GM23338 (cell line): Measurements from ENCODE around the gene JAZF1. TPM values are rescaled to one million over a fixed set of nuclear protein-coding genes. Genes with fewer than 3 reads are reported as not detected.

Source experiments
- ATAC-seq: fragments of 200-7000 bp; cut with Tn5 transposase; 3 replicates; pipeline ENCODE4 v1.9.1; 2020
- DNase-seq: peaks from one replicate; pipeline ENCODE4 v3.0.0-alpha.2; 2015; ENCODE audit warnings: low spot score
- H2AFZ ChIP-seq: fragments of 200-600 bp; sonication (generic); 2 replicates; pipeline ENCODE4 v1.8.0; 2016; ENCODE audit warnings: antibody characterized with exemption, mild to moderate bottlenecking, moderate library complexity
- H3F3A ChIP-seq: fragments of 200-600 bp; sonication (generic); replicated peaks from 2 replicates; pipeline ENCODE4 v1.8.0; 2017; ENCODE audit warnings: antibody characterized with exemption, mixed run types, low read depth
- H3K27ac ChIP-seq: fragments of 200-600 bp; sonication (generic); 2 replicates; pipeline ENCODE4 v1.6.1; 2016; ENCODE audit warnings: low read depth
- H3K27me3 ChIP-seq: fragments of 200-600 bp; sonication (generic); 2 replicates; pipeline ENCODE4 v1.8.0; 2016; ENCODE audit warnings: mild to moderate bottlenecking, mixed run types, moderate library complexity; ENCODE audit not compliant: insufficient read depth
- H3K36me3 ChIP-seq: fragments of 200-600 bp; sonication (generic); 2 replicates; pipeline ENCODE4 v1.8.0; 2016; ENCODE audit warnings: mild to moderate bottlenecking; ENCODE audit not compliant: insufficient read depth
- H3K4me1 ChIP-seq: fragments of 200-600 bp; sonication (generic); 2 replicates; pipeline ENCODE4 v1.8.0; 2016; ENCODE audit warnings: mild to moderate bottlenecking, moderate library complexity; ENCODE audit not compliant: insufficient read depth
- H3K4me2 ChIP-seq: fragments of 200-600 bp; sonication (generic); 2 replicates; pipeline ENCODE4 v1.7.1; 2017; ENCODE audit warnings: mixed run types
- H3K4me3 ChIP-seq: fragments of 200-600 bp; sonication (generic); 2 replicates; pipeline ENCODE4 v1.6.1; 2016; ENCODE audit warnings: mixed run types
- H3K79me2 ChIP-seq: fragments of 200-600 bp; sonication (generic); replicated peaks from 2 replicates; pipeline ENCODE4 v1.8.0; 2017; ENCODE audit warnings: mild to moderate bottlenecking; ENCODE audit not compliant: insufficient read depth
- H3K9me2 ChIP-seq: fragments of 200-600 bp; sonication (generic); 2 replicates; pipeline ENCODE4 v1.8.0; 2017; ENCODE audit not compliant: insufficient read depth
- H4K20me1 ChIP-seq: fragments of 200-600 bp; sonication (generic); replicated peaks from 2 replicates; pipeline ENCODE4 v1.8.0; 2017; ENCODE audit warnings: mild to moderate bottlenecking; ENCODE audit not compliant: insufficient read depth
- H3K27ac Mint-ChIP-seq: 2 replicates; pipeline ENCODE4 v1.8.0; 2020; ENCODE audit warnings: inconsistent platforms, mild to moderate bottlenecking, moderate library complexity, mixed read lengths
- H3K27me3 Mint-ChIP-seq: 3 replicates; pipeline ENCODE4 v1.8.0; 2022; ENCODE audit warnings: low read depth, mild to moderate bottlenecking, moderate library complexity, mixed read lengths, inconsistent platforms; ENCODE audit not compliant: insufficient read depth, poor library complexity
- H3K36me3 Mint-ChIP-seq: 3 replicates; pipeline ENCODE4 v1.8.0; 2021; ENCODE audit warnings: low read depth, mild to moderate bottlenecking, inconsistent platforms, moderate library complexity, mixed read lengths
- H3K4me1 Mint-ChIP-seq: 3 replicates; pipeline ENCODE4 v1.8.0; 2020; ENCODE audit warnings: mild to moderate bottlenecking, inconsistent platforms, mixed read lengths
- H3K4me3 Mint-ChIP-seq: 3 replicates; pipeline ENCODE4 v1.8.0; 2021; ENCODE audit warnings: moderate library complexity, mild to moderate bottlenecking, inconsistent platforms, mixed read lengths
- H3K9me3 Mint-ChIP-seq: 3 replicates; pipeline ENCODE4 v1.8.0; 2020; ENCODE audit warnings: moderate library complexity, mild to moderate bottlenecking, inconsistent platforms, mixed read lengths
- CREB1 ChIP-seq: fragments of 250-450 bp; sonication (Bioruptor Pico); IDR thresholded peaks from 2 replicates; pipeline ENCODE4 v1.5.0; 2020; ENCODE audit warnings: low read depth, mild to moderate bottlenecking, moderate library complexity
- EZH2 ChIP-seq: fragments of 200-600 bp; sonication (generic); IDR thresholded peaks from one replicate; pipeline ENCODE4 v1.8.0; 2017; ENCODE audit warnings: antibody characterized with exemption, mild to moderate bottlenecking, low read depth; ENCODE audit not compliant: unreplicated experiment
- JUNB ChIP-seq: IDR thresholded peaks from one replicate; pipeline ENCODE4 v1.6.1; 2016; ENCODE audit warnings: antibody characterized with exemption; ENCODE audit not compliant: unreplicated experiment
- POLR2AphosphoS5 ChIP-seq: IDR thresholded peaks from 2 replicates; pipeline ENCODE4 v1.6.1; 2016; ENCODE audit warnings: antibody characterized with exemption, low read depth
- STAT1 ChIP-seq: IDR thresholded peaks from one replicate; pipeline ENCODE4 v1.6.1; 2016; ENCODE audit warnings: antibody characterized with exemption; ENCODE audit not compliant: unreplicated experiment
- ZNF114 ChIP-seq: fragments of 250-450 bp; sonication (Bioruptor Pico); IDR thresholded peaks from 2 replicates; pipeline ENCODE4 v1.5.0; 2020; ENCODE audit warnings: mild to moderate bottlenecking, moderate library complexity
- polyA plus RNA-seq: library from polyadenylated mRNA; unstranded; fragments of >200 nt; fragmentation: Nextera tagmentation; extraction: Ambion mirVana; gene quantifications from 2 replicates; pipeline ENCODE4 v1.2.1, GENCODE V29; 2016
- total RNA-seq: library from RNA; depleted of rRNA; stranded (reverse); fragments of >200 nt; shearing (Covaris generic); gene quantifications from 2 replicates; pipeline ENCODE4 v1.2.3, GENCODE V29; 2014
- TF ChIP-seq, protein P1 (sequence below), 2 experiments: fragments of 200-600 bp in 1 of 2; sonication (generic) in 1 of 2; conservative IDR thresholded peaks; 2 replicates each; pipeline versions ENCODE4 v1.5.1 to v1.6.1; 2016 to 2017; ENCODE audit warnings: antibody characterized with exemption in 2 of 2, low read depth in 2 of 2, mild to moderate bottlenecking in 2 of 2, moderate library complexity in 1 of 2
- TF ChIP-seq, protein P2 (sequence below): IDR thresholded peaks from one replicate; pipeline ENCODE4 v1.6.1; 2018; ENCODE audit warnings: antibody characterized with exemption; ENCODE audit not compliant: unreplicated experiment
- TF ChIP-seq, protein P3 (sequence below): IDR thresholded peaks from 2 replicates; pipeline ENCODE4 v1.6.1; 2016; ENCODE audit warnings: antibody characterized with exemption
- TF ChIP-seq, protein P4 (sequence below): fragments of 250-450 bp; sonication (Bioruptor Pico); IDR thresholded peaks from 2 replicates; pipeline ENCODE4 v1.5.0; 2020; ENCODE audit warnings: mild to moderate bottlenecking, moderate library complexity

The JAZF1 gene
- total and polyA plus RNA-seq, 2 experiments from 2014 or later: 12.2 to 22.2 TPM

DNA sequence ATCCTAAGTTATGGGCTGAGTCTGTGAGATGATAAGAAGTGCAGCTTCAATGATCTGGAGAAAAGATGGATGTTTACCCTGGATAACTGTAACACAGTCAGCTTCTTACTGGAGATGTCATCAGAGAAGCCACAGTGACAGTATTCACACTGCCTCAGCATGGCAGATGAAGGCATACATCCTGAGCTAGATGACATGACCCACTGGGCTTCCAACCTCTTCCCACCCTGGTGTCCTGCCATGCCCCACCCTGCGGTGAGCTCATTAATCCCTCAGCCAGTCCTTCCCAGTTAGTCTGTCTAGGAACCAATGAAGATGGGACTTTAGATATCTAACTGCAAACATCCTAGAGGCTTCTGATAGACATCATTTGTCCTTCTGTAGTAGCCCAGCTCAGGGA, 226.8 kb downstream of the JAZF1 start (continued):
- TF ChIP-seq, protein P1, sequence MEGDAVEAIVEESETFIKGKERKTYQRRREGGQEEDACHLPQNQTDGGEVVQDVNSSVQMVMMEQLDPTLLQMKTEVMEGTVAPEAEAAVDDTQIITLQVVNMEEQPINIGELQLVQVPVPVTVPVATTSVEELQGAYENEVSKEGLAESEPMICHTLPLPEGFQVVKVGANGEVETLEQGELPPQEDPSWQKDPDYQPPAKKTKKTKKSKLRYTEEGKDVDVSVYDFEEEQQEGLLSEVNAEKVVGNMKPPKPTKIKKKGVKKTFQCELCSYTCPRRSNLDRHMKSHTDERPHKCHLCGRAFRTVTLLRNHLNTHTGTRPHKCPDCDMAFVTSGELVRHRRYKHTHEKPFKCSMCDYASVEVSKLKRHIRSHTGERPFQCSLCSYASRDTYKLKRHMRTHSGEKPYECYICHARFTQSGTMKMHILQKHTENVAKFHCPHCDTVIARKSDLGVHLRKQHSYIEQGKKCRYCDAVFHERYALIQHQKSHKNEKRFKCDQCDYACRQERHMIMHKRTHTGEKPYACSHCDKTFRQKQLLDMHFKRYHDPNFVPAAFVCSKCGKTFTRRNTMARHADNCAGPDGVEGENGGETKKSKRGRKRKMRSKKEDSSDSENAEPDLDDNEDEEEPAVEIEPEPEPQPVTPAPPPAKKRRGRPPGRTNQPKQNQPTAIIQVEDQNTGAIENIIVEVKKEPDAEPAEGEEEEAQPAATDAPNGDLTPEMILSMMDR (conservative IDR thresholded peaks at IDR 0.05; ENCODE audit: low read depth in 2 of 2): no peak
- TF ChIP-seq STAT1 (no peak), EZH2 (no peak)

DNA sequence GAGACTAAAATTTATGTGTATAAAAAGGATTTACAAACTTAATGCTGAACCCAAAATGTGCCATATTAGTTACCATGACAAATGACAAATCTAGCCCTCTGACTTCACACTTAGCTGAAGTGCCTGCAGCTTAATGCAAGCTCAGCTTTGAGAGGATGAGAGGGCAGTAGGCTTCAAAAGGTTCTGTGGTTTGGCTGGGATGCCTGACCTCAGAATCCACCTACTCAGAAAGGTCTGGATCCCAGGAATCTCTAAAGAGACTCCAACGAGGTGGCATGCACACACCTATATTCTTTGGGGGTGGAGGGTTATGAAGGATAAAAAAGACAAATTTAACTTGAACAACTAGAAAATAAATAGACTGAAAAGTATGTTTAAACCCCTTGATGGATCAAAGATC, 227.2 kb downstream of the JAZF1 start:
- no peaks in the 10 kb centered on the region; the same call in 1 of the 2 replicates for H4K20me1 ChIP-seq
- no peaks in the 10 kb centered on the region for H3F3A ChIP-seq
- H3K27ac Mint-ChIP-seq: no peak overlapping the region
- H3K4me1 Mint-ChIP-seq: peaks cover 8% of the 10 kb centered on the region
- H3K27ac ChIP-seq: no peak overlapping the region
- 0 out of 2 replicates have a peak, but pooled peaks cover 2% of the 10 kb centered on the region for H3K79me2 ChIP-seq
- no peak overlapping the region for H3K4me3 ChIP-seq
- ATAC-seq (no peak), DNase-seq (no peak)
- H3K4me1 ChIP-seq: no peaks in the 10 kb centered on the region
- H3K27me3 ChIP-seq: no peaks in the 10 kb centered on the region
- no peaks in the 10 kb centered on the region for H3K36me3 ChIP-seq
- no peaks in the 10 kb centered on the region for H3K27me3 Mint-ChIP-seq
- H3K36me3 Mint-ChIP-seq: no peaks in the 10 kb centered on the region
- no peak overlapping the region for H2AFZ ChIP-seq
- no peaks in the 10 kb centered on the region for H3K9me2 ChIP-seq
- no peak overlapping the region for H3K4me2 ChIP-seq
- no peaks in the 10 kb centered on the region for H3K9me3 Mint-ChIP-seq
- H3K4me3 Mint-ChIP-seq: no peak overlapping the region
- no peak for TF ChIP-seq ZNF114 (CRISPR knock-in tag)
- TF ChIP-seq, protein P2, sequence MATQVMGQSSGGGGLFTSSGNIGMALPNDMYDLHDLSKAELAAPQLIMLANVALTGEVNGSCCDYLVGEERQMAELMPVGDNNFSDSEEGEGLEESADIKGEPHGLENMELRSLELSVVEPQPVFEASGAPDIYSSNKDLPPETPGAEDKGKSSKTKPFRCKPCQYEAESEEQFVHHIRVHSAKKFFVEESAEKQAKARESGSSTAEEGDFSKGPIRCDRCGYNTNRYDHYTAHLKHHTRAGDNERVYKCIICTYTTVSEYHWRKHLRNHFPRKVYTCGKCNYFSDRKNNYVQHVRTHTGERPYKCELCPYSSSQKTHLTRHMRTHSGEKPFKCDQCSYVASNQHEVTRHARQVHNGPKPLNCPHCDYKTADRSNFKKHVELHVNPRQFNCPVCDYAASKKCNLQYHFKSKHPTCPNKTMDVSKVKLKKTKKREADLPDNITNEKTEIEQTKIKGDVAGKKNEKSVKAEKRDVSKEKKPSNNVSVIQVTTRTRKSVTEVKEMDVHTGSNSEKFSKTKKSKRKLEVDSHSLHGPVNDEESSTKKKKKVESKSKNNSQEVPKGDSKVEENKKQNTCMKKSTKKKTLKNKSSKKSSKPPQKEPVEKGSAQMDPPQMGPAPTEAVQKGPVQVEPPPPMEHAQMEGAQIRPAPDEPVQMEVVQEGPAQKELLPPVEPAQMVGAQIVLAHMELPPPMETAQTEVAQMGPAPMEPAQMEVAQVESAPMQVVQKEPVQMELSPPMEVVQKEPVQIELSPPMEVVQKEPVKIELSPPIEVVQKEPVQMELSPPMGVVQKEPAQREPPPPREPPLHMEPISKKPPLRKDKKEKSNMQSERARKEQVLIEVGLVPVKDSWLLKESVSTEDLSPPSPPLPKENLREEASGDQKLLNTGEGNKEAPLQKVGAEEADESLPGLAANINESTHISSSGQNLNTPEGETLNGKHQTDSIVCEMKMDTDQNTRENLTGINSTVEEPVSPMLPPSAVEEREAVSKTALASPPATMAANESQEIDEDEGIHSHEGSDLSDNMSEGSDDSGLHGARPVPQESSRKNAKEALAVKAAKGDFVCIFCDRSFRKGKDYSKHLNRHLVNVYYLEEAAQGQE: no peak
- TF ChIP-seq CREB1 (CRISPR knock-in tag): no peak
- TF ChIP-seq STAT1: no peak
- TF ChIP-seq POLR2AphosphoS5: no peak
- TF ChIP-seq, protein P1 (conservative IDR thresholded peaks at IDR 0.05; ENCODE audit: low read depth in 2 of 2): no peak
- TF ChIP-seq JUNB: no peak
- TF ChIP-seq, protein P3, sequence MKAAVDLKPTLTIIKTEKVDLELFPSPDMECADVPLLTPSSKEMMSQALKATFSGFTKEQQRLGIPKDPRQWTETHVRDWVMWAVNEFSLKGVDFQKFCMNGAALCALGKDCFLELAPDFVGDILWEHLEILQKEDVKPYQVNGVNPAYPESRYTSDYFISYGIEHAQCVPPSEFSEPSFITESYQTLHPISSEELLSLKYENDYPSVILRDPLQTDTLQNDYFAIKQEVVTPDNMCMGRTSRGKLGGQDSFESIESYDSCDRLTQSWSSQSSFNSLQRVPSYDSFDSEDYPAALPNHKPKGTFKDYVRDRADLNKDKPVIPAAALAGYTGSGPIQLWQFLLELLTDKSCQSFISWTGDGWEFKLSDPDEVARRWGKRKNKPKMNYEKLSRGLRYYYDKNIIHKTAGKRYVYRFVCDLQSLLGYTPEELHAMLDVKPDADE: no peak
- no peak for TF ChIP-seq EZH2
- TF ChIP-seq, protein P4, sequence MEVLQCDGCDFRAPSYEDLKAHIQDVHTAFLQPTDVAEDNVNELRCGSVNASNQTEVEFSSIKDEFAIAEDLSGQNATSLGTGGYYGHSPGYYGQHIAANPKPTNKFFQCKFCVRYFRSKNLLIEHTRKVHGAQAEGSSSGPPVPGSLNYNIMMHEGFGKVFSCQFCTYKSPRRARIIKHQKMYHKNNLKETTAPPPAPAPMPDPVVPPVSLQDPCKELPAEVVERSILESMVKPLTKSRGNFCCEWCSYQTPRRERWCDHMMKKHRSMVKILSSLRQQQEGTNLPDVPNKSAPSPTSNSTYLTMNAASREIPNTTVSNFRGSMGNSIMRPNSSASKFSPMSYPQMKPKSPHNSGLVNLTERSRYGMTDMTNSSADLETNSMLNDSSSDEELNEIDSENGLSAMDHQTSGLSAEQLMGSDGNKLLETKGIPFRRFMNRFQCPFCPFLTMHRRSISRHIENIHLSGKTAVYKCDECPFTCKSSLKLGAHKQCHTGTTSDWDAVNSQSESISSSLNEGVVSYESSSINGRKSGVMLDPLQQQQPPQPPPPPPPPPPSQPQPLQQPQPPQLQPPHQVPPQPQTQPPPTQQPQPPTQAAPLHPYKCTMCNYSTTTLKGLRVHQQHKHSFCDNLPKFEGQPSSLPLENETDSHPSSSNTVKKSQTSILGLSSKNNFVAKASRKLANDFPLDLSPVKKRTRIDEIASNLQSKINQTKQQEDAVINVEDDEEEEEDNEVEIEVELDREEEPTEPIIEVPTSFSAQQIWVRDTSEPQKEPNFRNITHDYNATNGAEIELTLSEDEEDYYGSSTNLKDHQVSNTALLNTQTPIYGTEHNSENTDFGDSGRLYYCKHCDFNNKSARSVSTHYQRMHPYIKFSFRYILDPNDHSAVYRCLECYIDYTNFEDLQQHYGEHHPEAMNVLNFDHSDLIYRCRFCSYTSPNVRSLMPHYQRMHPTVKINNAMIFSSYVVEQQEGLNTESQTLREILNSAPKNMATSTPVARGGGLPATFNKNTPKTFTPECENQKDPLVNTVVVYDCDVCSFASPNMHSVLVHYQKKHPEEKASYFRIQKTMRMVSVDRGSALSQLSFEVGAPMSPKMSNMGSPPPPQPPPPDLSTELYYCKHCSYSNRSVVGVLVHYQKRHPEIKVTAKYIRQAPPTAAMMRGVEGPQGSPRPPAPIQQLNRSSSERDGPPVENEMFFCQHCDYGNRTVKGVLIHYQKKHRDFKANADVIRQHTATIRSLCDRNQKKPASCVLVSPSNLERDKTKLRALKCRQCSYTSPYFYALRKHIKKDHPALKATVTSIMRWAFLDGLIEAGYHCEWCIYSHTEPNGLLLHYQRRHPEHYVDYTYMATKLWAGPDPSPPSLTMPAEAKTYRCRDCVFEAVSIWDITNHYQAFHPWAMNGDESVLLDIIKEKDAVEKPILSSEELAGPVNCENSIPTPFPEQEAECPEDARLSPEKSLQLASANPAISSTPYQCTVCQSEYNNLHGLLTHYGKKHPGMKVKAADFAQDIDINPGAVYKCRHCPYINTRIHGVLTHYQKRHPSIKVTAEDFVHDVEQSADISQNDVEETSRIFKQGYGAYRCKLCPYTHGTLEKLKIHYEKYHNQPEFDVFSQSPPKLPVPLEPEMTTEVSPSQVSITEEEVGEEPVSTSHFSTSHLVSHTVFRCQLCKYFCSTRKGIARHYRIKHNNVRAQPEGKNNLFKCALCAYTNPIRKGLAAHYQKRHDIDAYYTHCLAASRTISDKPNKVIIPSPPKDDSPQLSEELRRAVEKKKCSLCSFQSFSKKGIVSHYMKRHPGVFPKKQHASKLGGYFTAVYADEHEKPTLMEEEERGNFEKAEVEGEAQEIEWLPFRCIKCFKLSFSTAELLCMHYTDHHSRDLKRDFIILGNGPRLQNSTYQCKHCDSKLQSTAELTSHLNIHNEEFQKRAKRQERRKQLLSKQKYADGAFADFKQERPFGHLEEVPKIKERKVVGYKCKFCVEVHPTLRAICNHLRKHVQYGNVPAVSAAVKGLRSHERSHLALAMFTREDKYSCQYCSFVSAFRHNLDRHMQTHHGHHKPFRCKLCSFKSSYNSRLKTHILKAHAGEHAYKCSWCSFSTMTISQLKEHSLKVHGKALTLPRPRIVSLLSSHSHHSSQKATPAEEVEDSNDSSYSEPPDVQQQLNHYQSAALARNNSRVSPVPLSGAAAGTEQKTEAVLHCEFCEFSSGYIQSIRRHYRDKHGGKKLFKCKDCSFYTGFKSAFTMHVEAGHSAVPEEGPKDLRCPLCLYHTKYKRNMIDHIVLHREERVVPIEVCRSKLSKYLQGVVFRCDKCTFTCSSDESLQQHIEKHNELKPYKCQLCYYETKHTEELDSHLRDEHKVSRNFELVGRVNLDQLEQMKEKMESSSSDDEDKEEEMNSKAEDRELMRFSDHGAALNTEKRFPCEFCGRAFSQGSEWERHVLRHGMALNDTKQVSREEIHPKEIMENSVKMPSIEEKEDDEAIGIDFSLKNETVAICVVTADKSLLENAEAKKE (CRISPR knock-in tag): no peak
